Stimulated activated CD4-positive, alpha-beta T cell treated with anti-CD3 and anti-CD28 coated beads, Interleukin-12 subunit alpha, Interleukin-12 subunit beta, amount 100 ng/mL, for 4 hours (primary cell): ENCODE results near the gene ZSCAN1.

Experiments used
- DNase-seq: peaks from one replicate; pipeline ENCODE4 v3.0.0-alpha.2; 2020

Gene ZSCAN1

DNA sequence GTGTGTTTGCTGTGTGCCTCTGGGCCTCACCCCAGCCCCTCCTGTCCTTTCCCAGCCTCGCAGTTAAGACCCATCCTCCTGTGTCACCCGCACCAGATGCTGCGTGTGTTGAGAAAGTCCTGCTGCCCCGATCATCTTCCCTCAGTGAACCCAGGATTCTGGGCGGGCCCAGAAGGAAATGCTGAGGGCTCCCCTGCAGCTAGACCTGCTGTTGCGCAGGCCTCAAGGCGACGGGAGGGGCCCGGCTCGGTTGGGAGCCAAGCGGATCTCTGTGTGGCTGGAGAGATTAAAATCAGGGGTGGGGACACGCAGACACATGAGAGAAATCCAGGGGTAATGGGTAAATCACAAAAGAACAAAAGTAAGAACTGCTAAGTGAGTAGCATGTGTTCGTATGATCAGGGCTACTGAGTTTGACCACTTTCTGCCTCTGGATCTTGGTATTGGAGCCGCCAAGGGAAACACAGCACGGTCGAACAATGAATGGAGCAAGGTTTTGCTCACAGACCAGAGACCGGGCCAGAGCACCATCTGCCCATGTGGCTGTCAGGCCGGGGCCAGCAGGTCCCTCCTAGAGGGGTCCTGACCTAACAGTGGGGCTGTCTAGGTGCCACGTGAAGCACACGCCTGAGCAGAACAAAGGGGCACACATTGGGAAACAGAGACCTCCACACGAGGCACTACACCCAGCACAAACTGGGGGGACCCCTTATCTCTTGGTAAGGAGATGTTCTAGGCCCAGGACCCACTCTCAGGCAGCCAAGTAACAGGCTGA lies 7.1 kb downstream of the ZSCAN1 start:
- DNase-seq, result no peak

DNA sequence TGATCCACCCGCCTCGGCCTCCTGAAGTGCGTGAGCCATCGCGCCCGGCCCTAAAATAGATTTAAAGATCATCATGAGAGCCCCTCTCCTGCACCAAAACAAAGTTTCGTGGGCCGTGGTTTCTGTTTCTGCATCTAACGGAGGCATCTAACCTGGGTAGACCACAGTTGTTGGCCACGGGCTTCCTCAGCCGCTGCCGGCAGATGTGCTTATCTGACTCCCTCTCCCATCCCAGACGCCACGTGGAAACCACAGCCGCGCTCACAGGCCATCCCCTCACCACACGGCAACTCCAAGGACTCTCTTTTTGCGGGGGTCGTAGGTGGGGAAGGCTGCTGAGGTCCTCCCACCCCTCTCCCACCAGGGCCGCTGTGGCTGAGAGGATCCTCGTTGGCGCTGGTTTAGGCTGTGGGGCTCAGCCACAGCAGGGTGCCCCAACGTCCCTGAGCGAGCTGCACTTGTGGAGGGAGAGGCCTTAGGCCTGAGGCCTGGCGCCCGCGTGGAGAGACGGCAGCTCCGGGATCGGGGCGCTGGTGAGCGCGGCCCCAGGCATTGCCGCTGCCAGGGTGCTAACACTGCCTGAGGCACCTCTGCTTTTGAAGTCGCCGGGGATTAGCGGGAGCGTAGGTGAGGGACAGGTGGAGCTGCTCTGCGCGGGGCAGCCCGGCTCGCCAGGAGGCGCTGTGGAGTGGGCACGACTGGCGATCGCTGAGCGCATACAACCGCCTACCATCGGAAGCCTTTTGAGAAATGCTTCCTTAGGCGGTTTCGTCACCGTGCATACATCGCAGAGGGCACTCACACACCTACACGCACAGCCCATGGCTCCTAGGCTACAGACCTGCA lies 8.9 kb downstream of the ZSCAN1 start:
- no peak for DNase-seq

DNA sequence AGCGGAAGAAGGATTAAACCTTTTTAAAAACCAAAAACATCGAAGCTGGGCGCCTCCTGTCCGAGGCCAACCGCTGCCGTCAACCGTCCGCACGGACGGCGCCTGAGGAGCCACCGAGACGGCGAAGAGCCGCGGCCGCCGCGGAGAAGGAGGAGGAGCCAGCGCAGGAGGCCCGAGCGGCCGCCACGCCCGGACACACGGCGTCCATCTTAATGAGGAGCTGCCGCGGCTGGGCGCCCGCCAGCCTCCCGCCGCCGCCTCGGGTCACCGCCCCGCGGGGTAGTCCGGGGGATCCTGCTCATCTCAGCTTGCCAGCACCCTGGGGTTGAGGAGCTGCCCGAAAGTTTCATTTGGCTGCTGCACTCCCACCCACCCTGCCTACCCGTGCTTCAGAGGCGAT lies 10.6 kb downstream of the ZSCAN1 start:
- DNase-seq, result no peak

DNA sequence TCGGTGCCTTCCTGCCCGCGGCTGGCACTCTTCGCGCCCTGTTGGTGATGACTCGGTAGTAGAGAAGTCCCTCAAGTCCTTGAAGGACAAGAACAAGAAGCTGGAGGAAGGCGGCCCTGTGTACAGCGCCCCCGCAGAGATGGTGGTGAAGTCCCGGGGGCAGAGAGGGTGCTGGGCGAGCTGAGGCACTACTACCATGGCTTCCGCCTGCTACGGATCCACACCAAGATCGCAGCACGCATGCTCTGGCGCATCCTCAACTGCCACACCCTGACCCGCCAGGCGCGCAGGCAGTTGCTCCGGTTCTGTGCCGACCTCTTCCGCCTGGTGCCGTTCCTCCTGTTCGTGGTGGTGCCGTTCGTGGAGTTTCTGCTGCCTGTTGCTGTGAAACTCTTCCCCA lies 11.1 kb downstream of the ZSCAN1 start:
- DNase-seq, result no peak

DNA sequence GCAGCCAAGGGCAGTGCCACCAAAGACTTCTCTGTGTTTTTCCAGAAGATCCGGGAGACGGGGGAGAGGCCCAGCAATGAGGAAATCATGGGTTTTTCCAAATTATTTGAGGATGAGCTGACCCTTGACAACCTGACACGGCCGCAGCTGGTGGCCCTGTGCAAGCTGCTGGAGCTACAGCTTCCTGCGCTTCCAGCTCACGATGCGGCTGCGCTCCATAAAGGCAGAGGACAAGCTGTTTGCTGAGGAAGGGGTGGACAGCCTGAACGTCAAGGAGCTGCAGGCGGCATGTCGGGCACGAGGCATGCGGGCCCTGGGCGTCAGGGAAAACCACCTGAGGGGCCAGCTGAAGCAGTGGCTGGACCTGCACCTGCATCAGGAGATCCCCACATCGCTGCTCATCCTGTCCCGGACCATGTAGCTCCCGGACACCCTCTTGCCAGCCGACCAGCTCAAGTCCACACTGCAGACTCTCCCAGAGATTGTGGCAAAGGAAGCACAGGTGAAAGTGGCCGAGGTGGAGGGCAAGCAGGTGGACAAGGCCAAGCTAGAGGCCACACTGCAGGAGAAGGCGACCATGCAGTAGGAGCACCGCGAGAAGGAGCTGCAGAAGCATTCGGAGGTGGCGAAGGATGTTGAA lies 11.7 kb downstream of the ZSCAN1 start:
- no peak for DNase-seq

DNA sequence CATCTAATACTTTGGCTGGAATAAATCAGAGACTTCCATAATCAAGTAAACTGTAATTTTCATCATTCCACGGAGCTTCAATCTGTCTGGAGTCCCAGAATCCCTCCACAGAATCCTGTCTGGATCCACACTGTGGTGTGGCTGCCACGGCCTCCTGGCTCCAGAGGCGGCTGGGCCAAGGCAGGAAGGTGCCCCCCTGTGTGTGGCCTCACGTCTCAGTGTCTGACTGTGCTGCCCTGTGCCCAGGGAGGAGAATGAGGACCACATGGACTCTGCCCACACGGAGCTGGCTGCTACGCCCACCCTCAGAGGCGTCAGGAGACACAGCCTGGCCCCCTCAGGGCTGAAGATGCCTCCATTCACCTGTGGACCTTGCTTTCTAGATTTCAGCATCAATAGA lies 13.0 kb downstream of the ZSCAN1 start:
- DNase-seq, result no peak

DNA sequence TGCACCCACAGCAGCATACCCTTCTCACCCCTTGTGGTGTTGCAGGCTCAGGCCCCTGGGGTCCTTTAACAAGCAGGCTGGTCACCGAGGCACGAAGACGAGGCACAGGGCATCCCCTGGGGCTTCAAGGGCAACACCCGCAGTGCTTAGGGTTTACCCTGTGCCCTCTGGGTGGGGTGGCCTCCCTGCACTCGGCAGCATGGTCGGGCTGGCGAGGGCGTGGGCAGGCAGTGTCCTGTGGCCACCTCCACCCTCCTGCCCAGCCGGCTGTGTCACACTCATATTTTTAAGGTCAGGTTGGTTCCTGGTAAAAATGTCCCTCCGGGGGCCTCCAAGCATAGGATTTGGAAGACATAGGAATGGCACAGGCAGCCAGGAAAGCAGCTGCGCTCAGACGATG lies 13.8 kb downstream of the ZSCAN1 start:
- no peak for DNase-seq

DNA sequence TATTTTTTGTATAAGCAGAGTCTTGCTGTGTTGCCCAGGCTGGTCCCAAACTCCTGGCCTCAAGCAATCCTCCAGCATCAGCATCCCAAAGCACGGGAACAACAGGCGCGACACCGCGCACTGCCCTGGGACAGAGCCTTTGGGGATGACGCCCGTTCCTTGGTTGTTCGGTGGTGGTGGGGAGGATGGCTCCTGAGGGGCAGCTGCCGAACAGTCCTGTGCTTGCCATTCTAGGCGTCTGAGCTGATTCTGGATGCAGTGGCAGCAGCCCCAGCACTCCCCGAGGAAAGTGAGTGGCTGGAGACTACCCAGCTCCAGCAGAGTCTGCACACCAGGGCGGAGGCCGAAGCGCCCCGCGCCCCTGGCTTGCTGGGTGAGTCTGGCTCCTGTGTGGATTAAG lies 18.4 kb downstream of the ZSCAN1 start:
- no peak for DNase-seq

DNA sequence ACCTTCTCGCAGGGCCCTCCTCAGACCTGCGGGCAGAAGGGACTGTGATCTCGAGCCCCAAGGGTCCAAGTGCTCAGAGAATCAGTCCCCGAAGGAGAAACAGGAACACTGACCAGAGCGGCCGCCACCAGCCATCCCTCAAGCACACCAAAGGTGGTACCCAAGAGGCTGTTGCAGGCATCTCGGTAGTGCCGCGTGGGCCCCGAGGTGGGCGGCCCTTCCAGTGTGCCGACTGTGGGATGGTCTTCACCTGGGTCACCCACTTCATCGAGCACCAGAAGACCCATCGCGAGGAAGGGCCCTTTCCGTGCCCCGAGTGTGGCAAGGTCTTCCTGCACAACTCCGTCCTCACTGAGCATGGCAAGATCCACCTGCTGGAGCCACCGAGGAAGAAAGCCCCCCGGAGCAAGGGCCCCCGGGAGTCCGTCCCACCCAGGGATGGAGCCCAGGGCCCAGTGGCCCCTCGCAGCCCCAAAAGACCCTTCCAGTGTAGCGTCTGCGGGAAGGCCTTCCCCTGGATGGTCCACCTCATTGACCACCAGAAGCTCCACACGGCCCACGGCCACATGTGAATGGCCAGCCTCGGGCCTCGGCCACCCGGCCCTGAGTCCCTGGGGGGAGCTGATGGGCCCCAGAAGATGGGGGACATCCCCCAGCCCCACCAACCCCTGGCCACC lies 19.8 kb downstream of the ZSCAN1 start:
- DNase-seq, result no peak

DNA sequence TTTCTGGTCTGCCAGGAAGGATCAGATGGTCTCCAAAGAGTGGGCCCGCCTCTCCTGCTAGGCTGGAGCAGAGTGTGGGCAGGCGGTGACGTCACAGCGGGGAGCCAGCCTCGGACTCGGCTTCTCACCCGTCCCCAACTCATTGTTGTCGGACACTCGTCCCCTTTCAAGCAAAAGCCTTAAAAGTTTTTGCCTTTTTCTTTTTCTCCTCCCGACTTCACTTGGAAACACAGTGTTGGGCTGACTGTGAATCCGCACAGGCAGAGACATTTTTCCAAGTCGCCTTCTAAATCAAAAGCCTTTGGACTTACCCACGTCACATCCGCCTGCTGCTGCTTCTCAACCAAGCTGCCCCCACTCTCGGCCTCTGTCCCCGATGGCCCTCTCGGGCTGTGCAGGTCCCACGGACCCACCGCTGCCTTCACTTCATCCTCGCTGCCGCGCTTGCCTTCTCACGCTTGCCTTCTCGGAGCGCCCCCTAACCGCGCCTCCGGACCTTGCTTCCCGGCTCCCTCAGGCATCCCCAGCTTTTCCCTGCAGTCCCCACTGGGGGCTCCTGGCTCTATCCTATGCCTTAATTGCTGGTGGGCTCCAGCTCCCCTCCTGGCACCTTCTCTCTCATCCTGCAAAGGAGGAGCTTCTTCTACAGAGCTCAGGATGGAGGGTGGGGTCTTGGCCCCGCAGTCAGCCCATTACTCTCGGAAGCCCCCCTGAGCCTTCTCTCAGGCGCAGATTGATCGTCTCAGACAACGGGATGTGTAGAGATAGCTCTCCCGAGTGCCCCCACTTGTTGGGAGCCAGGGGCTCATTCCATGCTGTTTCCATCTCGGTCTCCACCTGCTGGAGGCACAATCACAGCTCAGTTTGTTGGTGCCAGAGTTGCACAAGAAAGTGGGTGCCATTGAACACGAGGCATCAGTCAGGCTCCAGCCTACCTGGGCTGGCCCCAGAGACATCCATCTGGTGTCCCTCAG lies 21.4 kb downstream of the ZSCAN1 start:
- no peak for DNase-seq

DNA sequence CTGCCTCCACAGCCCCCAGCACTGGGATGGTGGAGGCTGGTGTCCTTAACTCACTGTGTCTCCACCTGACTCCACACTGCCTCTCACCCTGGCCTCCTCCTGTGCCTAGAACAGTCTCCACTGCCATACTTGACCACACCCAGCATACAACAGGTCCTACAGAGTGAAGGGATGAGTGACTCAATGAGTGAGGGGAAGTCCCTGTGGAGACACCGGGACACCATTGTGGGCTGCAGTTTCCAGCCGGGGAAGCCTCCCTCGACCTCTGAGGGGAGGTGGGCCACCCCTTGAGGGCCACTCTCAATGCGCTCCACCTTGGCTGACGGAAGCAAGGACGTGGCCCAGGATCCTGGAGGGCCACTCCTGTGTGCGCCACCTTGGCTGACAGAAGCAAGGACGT lies 22.4 kb downstream of the ZSCAN1 start:
- no peak for DNase-seq

DNA sequence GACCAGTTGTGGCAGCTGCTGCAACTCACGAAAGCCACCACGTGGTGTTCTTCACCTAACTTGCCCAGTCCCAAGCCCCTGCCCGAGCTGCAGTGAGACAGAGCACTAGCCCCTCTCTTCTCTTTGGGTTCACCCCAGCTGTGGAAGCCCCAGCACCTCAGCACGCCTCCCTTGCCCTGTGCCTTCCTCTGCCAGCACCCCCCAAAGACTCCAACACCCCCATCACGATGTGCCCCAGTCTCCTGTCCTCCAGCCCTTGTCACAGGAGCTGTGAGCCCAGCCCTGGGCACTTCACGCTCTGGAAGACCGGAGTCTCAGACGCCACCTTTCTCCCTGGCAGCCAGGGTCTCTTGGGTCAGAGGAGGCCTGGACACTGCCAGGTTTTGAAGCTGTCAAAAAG lies 23.0 kb downstream of the ZSCAN1 start:
- no peak for DNase-seq

DNA sequence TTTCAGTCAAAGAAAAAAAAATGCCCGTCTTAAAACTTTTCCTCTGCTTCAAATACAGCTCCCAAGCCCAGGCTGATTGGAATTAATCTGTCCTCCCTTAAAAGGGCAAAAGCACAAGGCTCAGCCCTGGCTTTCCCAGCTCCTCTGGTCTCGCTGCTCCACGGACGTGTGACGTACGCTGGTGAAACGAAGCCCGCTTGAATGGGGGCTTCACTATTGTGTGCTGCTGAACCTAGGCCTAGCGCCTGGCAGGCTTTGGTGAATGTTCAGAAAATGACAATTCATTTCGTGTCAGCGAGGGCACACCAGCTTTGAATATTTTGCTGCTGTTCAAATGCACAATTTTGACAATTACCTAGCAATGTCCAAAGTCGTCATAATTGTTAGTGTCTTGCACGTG lies 24.6 kb downstream of the ZSCAN1 start:
- DNase-seq, result no peak

DNA sequence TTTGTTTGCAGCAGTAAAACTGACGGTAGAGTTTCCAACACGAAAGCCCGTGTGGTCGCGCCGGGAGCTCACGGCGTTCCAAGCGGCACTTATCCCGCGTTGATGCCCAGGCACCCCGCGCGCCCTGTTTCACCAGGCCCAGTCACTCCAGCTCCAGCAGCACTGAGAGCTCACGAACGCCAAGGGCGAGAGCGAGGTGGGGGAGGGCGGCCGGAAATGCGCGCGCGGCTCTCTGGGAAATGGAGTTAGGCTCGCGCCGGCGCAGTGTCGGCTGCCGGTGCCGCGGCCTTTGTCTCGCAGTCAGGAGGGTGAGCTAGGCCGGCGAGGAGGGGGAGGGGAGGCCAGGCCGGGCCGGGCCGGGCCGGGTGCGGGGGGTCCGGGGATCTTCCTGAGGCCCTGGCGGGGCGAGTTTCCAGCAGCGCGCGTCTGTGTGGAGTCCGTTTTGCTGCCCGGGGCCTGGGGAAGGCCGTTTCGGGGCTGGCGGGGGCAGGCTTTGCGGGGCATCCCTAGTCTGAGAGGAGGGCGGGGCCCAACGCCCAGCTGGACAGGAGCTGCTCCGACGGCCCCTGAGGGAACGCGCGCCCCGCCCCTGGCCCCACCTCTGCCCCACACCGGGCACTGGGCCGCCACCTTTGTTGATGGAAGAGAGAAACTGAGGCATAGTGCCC lies 25.3 kb downstream of the ZSCAN1 start, which contains the start of gene ZNF135:
Gene ZNF135 (plus strand): TSS at position 280 of the 668 bp plus-strand sequence. CDS start 721 bp downstream, outside the sequence.
- peak; percentile 59 for DNase-seq

DNA sequence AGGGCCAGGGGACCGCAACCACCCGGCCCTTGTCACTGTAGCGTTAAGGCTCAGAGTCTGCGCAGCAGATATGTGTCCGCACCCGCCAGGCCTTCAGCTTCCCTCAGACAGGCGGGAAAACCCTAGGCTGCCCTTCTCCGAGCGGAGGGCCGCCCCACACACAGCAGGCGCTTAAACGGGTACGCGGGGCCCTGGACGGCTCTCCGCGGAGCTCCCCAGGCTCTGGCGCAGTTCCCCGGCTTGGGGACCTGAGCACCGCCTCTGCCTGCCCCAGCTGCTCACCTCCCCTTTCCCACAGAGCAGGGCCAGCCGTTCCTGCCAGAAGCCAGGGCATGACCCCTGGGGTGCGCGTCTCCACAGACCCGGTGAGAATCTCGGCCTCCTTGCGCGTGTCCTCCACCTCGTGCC lies 25.9 kb downstream of the ZSCAN1 start:
- no peak for DNase-seq

DNA sequence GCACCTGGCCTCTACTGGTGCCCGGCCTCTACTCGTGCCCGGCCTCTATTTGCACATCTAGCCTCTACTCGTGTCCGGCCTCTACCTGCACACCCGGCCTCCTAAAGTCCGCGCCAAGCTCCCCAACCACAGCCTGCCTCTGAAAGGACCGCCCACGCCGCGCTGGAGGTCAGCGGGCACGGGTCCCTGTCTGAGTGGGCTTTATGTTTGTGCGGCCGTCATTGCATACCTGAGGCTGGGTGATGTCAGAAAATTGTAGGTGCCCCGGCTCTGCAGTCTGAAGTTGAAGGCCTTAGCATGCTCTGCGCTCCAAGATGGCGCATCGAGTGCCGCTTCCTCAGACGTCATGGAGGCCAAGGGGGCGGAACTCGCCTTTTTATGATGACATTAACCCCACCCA lies 26.4 kb downstream of the ZSCAN1 start:
- no peak for DNase-seq

DNA sequence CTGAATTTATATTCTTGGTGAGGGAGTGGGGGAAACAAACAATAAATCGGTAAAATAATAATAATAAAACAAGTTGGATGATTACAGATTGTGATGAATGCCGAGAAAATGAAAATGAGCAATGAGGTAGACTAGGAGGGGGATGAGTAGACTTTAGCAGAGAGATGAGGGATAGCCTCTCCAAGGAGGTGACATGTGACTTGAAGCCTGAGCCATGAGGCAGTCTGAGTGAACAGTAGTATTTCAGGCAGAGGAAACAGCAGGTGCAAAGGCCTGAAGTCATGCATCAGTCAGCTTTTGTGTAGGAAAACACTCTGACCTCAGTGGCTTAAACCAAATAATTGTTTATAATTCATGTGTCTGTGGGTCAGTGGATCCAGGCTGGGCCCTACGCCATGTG lies 29.9 kb downstream of the ZSCAN1 start:
- no peak for DNase-seq

DNA sequence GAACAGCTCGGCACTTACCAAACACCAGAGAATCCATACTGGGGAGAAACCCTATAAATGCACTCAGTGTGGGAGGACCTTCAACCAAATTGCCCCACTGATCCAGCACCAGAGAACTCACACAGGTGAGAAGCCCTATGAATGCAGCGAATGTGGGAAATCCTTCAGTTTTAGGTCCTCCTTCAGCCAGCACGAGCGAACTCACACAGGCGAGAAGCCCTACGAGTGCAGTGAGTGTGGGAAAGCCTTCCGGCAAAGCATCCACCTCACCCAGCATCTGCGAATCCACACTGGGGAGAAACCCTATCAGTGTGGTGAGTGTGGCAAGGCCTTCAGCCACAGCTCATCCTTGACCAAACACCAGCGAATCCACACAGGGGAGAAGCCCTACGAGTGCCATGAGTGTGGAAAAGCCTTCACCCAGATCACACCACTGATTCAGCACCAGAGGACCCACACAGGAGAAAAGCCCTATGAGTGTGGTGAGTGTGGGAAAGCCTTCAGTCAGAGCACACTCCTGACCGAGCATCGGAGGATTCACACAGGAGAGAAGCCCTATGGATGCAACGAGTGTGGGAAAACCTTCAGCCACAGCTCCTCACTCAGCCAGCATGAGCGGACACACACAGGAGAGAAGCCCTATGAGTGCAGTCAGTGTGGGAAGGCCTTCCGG lies 33.6 kb downstream of the ZSCAN1 start:
- DNase-seq, result no peak

DNA sequence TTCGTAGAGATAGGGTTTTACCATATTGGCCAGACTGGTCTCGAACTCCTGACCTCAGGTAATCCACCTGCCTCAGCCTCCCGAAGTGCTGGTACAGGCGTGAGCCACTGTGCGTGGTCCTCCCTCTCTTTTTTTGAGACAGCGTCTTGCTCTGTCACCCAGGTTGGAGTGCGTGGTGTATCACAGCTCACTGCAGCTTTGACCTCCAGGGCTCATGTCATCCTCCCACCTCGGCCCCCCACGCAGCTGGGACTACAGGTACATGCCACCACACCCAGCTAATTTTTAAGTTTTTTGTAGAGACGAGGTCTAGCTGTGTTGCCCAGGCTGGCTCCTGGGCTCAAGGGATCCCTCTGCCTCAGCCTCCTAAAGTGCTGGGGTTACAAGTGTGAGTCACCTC lies 46.0 kb downstream of the ZSCAN1 start:
- DNase-seq, result no peak

DNA sequence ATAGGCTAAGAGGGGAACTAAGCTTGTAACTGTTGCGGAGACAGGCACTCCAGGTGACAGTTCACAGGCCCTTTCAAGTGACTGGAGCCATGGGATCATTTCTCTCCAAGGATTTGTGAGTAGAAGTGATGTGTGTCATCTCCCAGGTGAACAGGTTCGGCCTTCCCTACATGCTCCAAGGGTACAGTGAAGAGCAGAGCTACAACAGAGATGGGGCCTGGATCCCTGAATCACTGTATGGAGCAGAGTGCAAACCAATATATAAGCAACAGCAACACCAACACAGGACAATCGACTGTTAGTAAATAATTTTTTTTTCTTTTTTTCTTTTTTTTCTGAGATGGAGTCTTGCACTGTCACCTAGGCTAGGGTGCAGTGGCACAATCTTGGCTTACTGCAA lies 49.2 kb downstream of the ZSCAN1 start:
- DNase-seq, result no peak
